A673 (cell line): Measurements from ENCODE around the gene VEGFC.

Source experiments
- EZH2 ChIP-seq: fragments of 200-600 bp; sonication (generic); IDR thresholded peaks from 2 replicates; pipeline ENCODE4 v1.6.1; 2017; ENCODE audit warnings: borderline replicate concordance, low read depth, mild to moderate bottlenecking, mixed read lengths, antibody characterized with exemption, low read length; ENCODE audit not compliant: poor library complexity, severe bottlenecking
- TF ChIP-seq, protein P1 (sequence below): fragments of 300-800, 200-600 bp; sonication (generic); conservative IDR thresholded peaks from 2 replicates; pipeline ENCODE4 v1.5.1; 2017; ENCODE audit warnings: low read depth, mild to moderate bottlenecking, antibody characterized with exemption, low read length, moderate library complexity, mixed read lengths

DNA sequence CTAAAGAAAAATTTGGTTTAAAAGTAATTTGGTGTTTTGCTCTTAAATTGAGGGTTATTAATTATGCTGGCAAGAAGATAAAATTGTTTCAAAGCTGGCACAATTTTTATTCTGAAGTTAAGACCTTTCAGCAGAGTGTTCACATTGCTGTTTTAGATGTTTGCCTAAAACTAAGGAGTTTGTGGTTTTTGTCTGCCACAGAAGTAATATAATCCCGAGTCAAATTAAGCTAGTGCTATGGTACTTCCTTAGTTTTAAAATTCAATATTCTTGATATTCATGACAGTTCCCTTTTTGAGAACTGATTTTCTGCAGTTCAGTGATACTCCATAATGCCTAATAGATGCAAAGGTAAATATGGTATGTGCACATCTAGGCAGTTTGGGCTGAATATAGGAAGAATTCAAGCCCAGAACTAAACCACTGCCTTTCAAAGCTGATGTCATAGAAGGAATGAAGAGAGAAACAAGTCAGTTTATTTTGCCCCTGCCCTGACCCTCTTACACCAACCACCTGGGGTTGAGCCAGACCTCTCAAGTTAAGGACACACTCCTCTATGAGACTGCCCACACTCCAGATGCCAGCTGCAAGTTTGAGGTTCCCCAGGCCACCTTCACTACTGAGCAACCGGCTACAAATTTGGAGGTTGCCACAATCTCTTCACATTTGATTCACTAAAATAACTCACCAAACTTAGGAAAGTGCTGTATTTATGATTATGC is 32.1 kb upstream of the VEGFC start:
- TF ChIP-seq, protein P1, sequence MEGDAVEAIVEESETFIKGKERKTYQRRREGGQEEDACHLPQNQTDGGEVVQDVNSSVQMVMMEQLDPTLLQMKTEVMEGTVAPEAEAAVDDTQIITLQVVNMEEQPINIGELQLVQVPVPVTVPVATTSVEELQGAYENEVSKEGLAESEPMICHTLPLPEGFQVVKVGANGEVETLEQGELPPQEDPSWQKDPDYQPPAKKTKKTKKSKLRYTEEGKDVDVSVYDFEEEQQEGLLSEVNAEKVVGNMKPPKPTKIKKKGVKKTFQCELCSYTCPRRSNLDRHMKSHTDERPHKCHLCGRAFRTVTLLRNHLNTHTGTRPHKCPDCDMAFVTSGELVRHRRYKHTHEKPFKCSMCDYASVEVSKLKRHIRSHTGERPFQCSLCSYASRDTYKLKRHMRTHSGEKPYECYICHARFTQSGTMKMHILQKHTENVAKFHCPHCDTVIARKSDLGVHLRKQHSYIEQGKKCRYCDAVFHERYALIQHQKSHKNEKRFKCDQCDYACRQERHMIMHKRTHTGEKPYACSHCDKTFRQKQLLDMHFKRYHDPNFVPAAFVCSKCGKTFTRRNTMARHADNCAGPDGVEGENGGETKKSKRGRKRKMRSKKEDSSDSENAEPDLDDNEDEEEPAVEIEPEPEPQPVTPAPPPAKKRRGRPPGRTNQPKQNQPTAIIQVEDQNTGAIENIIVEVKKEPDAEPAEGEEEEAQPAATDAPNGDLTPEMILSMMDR, result no peak
- TF ChIP-seq EZH2, result no peak
